Testis (tissue), 3 donors: ENCODE results near the gene C11orf21. TPM values are rescaled to one million over a fixed set of nuclear protein-coding genes. Genes with fewer than 3 reads are reported as not detected.
A peak's percentile ranks its signal among the peaks of the same experiment; 100 is the strongest.

Source experiments
- DNase-seq: peaks from one replicate; pipeline ENCODE4 v3.0.0-alpha.2; 2019
- H3K27ac ChIP-seq, 2 donors: fragments of 200-600 bp; sonication (generic); one replicate each; pipeline ENCODE4 v1.5.1; 2019
- H3K27me3 ChIP-seq: fragments of 200-600 bp; sonication (generic); one replicate; pipeline ENCODE4 v1.5.1; 2019
- H3K36me3 ChIP-seq: fragments of 200-600 bp; sonication (generic); one replicate; pipeline ENCODE4 v1.5.1; 2017; ENCODE audit warnings: low read depth; ENCODE audit errors: missing control alignments
- H3K4me1 ChIP-seq: fragments of 200-600 bp; sonication (generic); one replicate; pipeline ENCODE4 v1.5.1; 2019
- H3K4me3 ChIP-seq, 2 donors: fragments of 200-600 bp; sonication (generic); one replicate each; pipeline ENCODE4 v1.5.1; 2017 to 2019
- H3K9me3 ChIP-seq: fragments of 200-600 bp; sonication (generic); one replicate; pipeline ENCODE4 v1.5.1; 2017
- POLR2A ChIP-seq: fragments of 450-650 bp; IDR thresholded peaks from one replicate; pipeline ENCODE4 v1.6.1; 2017; ENCODE audit warnings: antibody characterized with exemption, mild to moderate bottlenecking, moderate library complexity
- WGBS, 2 donors: methylation state at CpG; one replicate each; pipeline ENCODE4 v1.1.5; 2018; 5-methylcytosine and 5-hydroxymethylcytosine counted together
- intact Hi-C: fragments of 100-400 bp; cut with DNase I; formaldehyde crosslinking; loops from one replicate; pipeline ENCODE4 v1.15.1; 2023; ENCODE audit warnings: low total_unique reads
- polyA plus RNA-seq: library from polyadenylated mRNA; stranded (reverse); fragments of 350-450 nt; fragmentation: Illumina TruSeq; extraction: RNeasy Lipid Tissue Mini Kit (QIAGEN cat#74804); gene quantifications from one replicate; pipeline ENCODE4 v1.2.3, GENCODE V29; 2014; ENCODE audit warnings: low read depth, low replicate concordance; ENCODE audit not compliant: insufficient read depth
- total RNA-seq, 2 donors: library from RNA; depleted of rRNA; stranded (reverse); fragments of >200 nt; gene quantifications; one replicate each; pipeline ENCODE4 v1.2.3, GENCODE V29; 2016
- TF ChIP-seq, protein P1 (sequence below), 3 experiments: fragments of 450-650 bp in 2 of 3; fragments of 200-600 bp in 1 of 3; sonication (generic) in 1 of 3; IDR thresholded peaks; one replicate each; pipeline ENCODE4 v1.5.1; 2016 to 2019; ENCODE audit warnings: antibody characterized with exemption in 3 of 3, mild to moderate bottlenecking in 2 of 3, moderate library complexity in 1 of 3

C11orf21 gene
- total and polyA plus RNA-seq, 3 donors from 2014 or later = 0.12 to 0.88 (median 0.47) TPM

DNA sequence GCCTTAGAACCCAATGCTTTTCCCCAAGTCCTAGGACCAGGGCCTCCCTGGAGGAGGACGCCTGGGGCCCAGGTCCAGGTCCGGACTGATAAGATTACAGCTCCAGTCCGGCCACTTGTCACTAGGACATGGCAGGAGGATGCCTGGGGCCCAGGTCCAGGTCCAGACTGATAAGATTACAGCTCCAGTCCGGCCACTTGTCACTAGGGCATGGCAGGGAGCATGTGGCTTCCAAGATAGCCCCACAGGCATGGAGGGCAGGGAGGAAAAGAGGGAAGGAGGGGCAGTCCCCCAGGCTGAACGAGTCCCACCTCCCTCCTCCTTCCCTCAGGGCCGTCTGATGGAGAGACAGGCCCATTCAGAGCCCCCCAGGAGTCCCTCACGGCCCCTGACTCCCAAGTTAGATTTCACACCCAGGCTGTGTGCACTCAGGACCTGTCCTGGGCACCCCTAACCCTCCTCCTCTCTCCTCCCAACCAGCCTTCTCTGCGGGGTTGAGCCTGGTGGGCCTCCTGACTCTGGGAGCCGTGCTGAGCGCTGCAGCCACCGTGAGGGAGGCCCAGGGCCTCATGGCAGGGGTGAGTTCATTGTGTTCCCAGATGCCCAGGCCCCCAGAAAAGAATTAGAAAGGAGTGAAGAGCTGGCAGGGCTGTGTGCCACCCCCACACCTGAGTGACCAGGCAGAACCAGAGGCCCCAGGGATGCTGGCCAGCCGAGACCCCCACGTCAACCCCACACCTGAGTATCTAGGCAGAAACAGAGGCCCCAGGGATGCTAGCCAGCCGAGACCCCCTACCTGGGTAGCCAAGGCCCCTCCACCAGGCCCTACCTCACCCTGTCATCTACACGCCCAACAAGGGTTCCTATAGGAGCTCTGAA, 2.1 kb upstream of the C11orf21 start:
- peak overlapping the region in 1 of 2 donors; percentile 37 for H3K27ac ChIP-seq
- TF ChIP-seq POLR2A = no peak
- TF ChIP-seq, protein P1, sequence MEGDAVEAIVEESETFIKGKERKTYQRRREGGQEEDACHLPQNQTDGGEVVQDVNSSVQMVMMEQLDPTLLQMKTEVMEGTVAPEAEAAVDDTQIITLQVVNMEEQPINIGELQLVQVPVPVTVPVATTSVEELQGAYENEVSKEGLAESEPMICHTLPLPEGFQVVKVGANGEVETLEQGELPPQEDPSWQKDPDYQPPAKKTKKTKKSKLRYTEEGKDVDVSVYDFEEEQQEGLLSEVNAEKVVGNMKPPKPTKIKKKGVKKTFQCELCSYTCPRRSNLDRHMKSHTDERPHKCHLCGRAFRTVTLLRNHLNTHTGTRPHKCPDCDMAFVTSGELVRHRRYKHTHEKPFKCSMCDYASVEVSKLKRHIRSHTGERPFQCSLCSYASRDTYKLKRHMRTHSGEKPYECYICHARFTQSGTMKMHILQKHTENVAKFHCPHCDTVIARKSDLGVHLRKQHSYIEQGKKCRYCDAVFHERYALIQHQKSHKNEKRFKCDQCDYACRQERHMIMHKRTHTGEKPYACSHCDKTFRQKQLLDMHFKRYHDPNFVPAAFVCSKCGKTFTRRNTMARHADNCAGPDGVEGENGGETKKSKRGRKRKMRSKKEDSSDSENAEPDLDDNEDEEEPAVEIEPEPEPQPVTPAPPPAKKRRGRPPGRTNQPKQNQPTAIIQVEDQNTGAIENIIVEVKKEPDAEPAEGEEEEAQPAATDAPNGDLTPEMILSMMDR (IDR thresholded peaks at IDR 0.05) = no peak
- peaks cover 49% of the 10 kb centered on the region for H3K4me1 ChIP-seq
- H3K9me3 ChIP-seq = no peaks in the 10 kb centered on the region
- WGBS, 2 donors = 63 to 79% methylated on average over 10 to 15 of the region's 15 CpGs
- H3K4me3 ChIP-seq = no peak overlapping the region
- no peaks in the 10 kb centered on the region for H3K27me3 ChIP-seq
- peak; percentile 88 for DNase-seq
- no peaks in the 10 kb centered on the region for H3K36me3 ChIP-seq
- intact Hi-C loops = no loop called here

DNA sequence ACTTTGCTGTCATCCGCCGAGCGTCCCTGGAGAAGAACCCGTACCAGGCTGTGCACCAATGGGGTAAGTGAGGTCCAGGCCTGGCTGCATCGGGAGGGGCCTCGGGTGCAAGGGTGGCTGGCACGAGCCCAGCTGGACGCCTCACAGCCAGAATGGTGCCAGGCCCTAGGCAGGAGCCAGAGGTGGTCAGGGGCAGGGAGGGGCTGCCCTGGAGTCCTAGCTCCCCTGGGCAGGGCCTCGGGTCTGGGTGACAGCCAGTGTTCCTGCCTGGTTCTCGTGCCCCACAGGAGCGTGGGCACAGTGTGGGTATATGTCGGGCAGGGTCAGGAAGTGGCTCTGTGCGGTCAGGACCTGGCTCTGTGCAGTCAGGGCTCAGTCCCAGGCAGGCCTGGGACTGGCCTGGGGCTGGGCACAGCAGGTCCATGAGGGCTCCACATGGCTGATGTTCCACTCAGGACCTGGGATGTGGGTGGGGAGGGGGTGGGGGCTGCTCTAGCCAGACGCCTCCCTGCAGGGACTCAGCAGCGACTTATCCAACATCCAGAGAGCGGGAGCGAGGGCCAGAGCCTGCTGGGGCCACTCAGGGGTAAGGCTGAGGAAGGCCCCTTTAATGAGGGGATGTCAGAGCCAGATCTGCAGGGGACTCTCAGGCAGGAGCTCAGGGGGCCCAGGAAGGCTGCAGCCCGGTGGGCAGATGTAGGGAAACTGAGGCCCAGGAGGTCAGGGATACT, 1.3 kb upstream of the C11orf21 start:
- H3K27ac ChIP-seq = no peak overlapping the region
- intact Hi-C loops = no loop called here
- no peaks in the 10 kb centered on the region for H3K36me3 ChIP-seq
- peaks cover 49% of the 10 kb centered on the region for H3K4me1 ChIP-seq
- no peaks in the 10 kb centered on the region for H3K9me3 ChIP-seq
- DNase-seq = peak; percentile 30
- H3K27me3 ChIP-seq = no peaks in the 10 kb centered on the region
- WGBS, 2 donors = 62 to 68% methylated on average over 7 to 18 of the region's 18 CpGs
- no peak overlapping the region for H3K4me3 ChIP-seq
- TF ChIP-seq POLR2A = no peak
- TF ChIP-seq, protein P1 (IDR thresholded peaks at IDR 0.05) = no peak

DNA sequence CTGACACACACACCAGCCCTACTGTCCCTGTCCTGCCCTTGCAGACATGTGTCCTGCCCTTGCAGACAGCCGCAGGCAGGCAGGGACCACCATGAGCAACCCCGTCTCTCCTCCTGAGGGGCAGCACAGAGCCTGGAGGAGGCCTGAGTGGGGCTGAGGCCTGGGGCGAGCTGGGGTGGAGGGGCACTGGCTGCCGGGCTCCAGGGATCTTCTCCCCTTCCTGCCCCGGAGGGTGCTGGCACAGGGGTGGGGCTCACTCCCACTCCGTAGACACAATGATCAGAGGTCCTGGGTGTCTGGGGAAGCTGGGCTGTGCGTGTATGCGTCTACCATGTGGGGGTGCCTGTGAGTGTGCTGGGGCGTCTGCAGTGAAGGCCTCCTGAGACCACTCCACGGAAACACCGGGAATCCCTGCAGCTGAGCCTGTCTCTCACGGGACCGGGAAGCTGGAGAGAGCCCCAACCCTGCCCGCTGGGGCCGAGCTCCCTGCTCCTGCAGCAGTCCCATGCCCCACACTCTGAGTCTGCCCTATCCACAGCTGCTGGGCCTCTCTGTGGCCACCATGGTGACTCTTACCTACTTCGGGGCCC, 683 bp upstream of the C11orf21 start:
- no peak overlapping the region for H3K27ac ChIP-seq
- DNase-seq = no peak
- peaks cover 47% of the 10 kb centered on the region for H3K4me1 ChIP-seq

DNA sequence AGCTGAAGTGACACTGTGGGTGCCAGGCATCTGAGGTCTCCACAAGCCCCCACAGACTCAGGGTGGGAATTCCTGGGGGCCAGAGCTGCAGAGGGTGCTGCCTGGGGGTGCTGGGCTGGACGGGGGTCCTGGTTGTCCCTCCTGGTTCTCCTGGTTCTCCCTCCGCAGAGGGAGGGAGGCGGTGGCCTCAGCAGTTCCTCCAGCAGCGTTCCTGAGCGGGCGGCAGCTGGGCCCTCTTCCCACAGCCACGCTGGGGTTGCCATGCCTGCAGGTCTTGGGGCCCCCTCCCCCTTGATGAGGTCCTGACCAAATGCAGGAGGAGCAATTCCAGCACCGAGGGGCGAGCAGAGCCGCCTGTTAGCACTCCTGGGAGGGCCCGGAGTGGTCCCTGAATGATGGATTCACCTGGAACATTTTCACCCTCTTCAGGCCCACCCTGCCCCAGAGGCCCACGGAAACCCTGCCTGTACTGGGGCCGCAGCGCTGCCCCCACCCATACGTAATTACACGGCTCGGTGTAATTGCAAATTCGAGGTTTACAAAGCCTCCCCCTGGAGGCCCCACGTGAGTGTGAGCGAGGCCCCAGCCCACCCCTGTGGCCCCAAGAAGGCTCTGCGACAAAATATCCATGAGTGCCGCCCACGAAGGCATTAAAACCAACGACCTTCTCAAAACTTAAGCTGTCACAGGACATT, 635 bp downstream of the C11orf21 start:
- Histone ChIP-seq H3K4me3 (no peak overlapping the region), H3K36me3 (no peaks in the 10 kb centered on the region), H3K9me3 (no peaks in the 10 kb centered on the region), H3K27me3 (no peaks in the 10 kb centered on the region), H3K4me1 (peaks cover 37% of the 10 kb centered on the region), H3K27ac (no peak overlapping the region)
- 69 to 79% methylated on average over 4 to 23 of the region's 24 CpGs for WGBS, 2 donors
- DNase-seq = peak; percentile 10
- intact Hi-C loops = no loop called here
- TF ChIP-seq, protein P1 (IDR thresholded peaks at IDR 0.05) = no peak
- no peak for TF ChIP-seq POLR2A

More for the DNA sequence above, 683 bp upstream of the C11orf21 start:
- Histone ChIP-seq H3K36me3 (no peaks in the 10 kb centered on the region), H3K9me3 (no peaks in the 10 kb centered on the region), H3K27me3 (no peaks in the 10 kb centered on the region), H3K4me3 (no peak overlapping the region)
- TF ChIP-seq POLR2A = no peak
- TF ChIP-seq, protein P1 (IDR thresholded peaks at IDR 0.05) = no peak
- WGBS, 2 donors = 59 to 92% methylated on average over 4 to 16 of the region's 16 CpGs
- intact Hi-C loops = no loop called here
